Left colon (tissue), 2 donors: Measurements from ENCODE around the gene EFCAB7. TPM values are rescaled to one million over a fixed set of nuclear protein-coding genes. Genes with fewer than 3 reads are reported as not detected.

Experiments used
- ATAC-seq: fragments of 200-7000 bp; cut with Tn5 transposase; one replicate; pipeline ENCODE4 v1.9.1; 2020; ENCODE audit warnings: mild to moderate bottlenecking, moderate library complexity
- DNase-seq, 2 donors: peaks; one replicate each; pipeline ENCODE4 v3.0.0-alpha.2; 2020
- intact Hi-C, 2 donors: fragments of 100-400 bp; cut with DNase I in 1 of 2; cut with micrococcal nuclease in 1 of 2; formaldehyde crosslinking; loops; one replicate each; pipeline versions ENCODE4 v1.11.2 to v1.14.0; 2022; cut with DNase I, micrococcal nuclease
- total RNA-seq, 2 donors: library from RNA; stranded (reverse); fragmentation: NEBNext Ultra II Directional; extraction: Animal tissue kit (Norgen Biotek cat#: 25700); gene quantifications; one replicate each; pipeline ENCODE4 v1.2.1, GENCODE V29; 2021
- donor health status: DM: no; HTN: no; CAD: no.
- donor health status: DM: yes; HTN: yes; CAD: no.

EFCAB7 gene
- total RNA-seq, 2 donors from 2014 or later: 2.5 to 2.9 TPM

DNA sequence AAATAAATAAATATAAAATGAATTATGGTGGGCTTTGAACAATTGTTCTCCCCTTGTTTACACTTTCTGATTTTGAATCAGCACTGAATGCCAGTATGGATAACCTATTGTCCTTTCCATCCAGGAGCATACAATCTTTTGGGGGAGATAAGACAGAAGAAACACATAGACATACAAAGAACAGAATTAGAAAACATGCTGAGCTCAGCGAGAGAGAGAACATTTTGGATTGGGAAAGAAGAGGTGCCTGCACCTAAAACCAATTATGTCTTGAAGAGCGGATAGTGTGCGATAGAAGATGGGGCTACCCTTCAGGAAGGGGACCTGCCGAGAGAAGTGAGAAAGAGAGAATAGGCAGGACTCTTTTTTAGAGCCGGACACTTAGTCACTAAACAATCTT lies 76.5 kb downstream of the EFCAB7 start:
- ATAC-seq (no peak), DNase-seq (no peak)
- intact Hi-C loops: no loop called here

DNA sequence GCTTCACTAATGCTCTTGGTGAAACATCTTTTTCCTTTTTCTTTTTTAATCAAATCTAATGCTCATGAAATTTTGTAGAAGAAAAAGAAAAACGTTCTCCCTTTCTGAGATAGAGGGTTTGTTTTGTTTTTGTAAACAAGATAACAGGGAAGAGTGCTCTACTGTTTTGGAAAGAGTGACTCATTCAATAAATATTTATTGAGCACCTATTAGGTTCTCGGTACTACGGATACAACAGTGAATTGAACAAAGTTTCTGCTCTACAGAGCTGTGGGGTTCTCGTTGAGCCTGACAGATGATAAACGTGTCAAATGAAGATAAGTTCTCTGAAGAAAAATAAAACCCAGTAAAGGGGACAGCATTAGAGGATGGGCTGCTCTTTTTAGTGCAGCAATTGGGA lies 76.9 kb downstream of the EFCAB7 start:
- intact Hi-C loops: no loop called here
- DNase-seq: no peak
- ATAC-seq: no peak

DNA sequence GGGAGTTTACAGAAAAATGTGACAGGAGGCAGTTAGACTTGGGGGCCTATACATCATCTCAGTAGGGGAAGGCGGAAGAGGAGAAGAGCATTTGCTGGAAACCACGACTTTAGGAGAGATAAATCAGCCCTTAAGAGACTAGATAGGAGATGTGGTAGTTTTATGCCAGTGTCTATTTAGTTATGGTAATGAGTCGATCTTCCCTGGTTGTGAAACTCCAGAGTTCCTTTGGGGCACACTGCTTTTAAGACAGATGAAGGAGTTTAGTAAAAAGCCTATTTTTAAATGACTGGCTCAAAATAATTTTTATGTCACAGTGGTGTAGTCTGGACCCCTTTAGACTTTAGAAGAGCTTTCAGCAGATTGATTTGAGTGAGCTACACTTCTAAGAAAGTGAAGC lies 77.7 kb downstream of the EFCAB7 start:
- ATAC-seq (no peak), DNase-seq (no peak)
- intact Hi-C loops: no loop called here

DNA sequence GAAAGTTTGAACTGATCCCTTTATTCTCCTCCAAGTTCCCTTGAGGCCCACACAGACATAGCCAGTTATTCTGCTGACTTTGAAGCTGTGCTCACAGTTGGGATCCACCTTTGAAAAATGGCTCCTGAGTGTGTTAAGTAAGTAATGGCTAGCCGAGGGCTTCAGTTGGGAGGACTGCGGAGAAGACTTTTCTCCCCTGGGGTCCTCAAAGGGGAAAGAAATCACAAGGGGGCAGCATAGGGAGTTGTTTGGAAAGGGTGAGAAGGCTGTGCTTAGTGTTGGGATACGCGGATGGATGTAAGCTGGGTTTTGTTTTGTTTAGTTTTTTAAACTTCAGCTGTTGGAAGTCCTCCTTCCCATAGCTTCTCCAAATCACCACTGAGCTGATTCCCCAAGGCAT lies 78.1 kb downstream of the EFCAB7 start:
- no peak for ATAC-seq

DNA sequence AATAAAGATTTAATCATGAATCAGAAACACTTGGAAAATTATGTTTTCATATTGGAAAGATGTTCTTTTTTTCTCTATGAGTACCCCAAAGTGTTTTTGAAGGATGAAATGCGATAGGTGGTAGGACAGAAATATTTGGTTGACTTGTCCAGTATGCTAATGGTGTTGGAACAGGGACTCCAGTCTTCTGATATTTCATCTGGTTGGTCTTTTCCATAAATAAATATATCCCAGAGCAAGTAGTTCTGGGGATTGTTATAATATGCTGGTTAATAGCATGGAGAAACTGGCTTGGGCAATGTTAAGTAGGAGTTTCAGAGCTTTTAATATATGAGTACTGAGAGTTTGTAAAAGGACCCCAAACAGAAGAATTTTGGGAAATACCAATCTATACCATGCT lies 78.6 kb downstream of the EFCAB7 start:
- intact Hi-C loops: no loop called here
- DNase-seq: no peak

More for the DNA sequence above, 78.1 kb downstream of the EFCAB7 start:
- DNase-seq: no peak
- intact Hi-C loops: no loop called here

DNA sequence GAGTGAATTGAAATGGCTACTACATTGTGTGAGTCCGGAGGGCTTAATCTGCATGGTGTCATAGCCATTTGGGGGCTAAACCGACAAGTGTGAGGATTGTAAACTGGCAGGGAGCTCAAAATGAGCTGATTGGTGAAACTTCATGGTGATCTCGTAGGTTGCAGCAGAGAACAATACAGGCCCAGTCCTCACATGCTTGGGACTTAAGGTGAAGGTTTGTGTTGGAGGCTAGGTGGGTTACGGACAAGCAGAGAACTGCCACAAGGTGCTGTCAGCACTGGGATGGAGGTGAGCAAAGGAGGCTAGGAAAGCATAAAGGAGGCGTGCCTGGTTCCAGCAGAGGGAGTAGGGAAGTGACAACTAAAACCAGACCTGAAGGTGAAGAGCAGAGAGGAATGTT lies 79.3 kb downstream of the EFCAB7 start:
- intact Hi-C loops: no loop called here
- DNase-seq (no peak), ATAC-seq (no peak)

More for the DNA sequence above, 78.6 kb downstream of the EFCAB7 start:
- ATAC-seq: no peak

DNA sequence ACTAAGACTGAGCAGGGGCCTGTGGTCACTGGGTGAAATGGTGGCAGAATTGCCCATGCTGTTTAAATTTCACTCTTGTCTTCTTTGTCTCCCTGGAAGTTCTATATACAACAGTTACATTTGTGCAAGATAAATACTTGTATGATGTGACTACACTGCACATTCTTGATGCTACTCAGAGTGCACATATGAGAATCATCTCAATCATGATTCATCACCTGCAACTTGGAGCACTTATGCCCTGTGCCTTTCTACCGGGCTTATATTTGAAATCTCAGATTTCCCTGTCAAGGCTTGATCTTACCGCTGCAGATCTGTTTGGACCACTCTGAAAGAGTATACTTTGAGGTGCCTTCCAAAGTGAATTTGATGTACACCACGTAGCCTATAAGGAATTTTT lies 80.5 kb downstream of the EFCAB7 start:
- no peak for DNase-seq
- no peak for ATAC-seq
- intact Hi-C loops: no loop called here

DNA sequence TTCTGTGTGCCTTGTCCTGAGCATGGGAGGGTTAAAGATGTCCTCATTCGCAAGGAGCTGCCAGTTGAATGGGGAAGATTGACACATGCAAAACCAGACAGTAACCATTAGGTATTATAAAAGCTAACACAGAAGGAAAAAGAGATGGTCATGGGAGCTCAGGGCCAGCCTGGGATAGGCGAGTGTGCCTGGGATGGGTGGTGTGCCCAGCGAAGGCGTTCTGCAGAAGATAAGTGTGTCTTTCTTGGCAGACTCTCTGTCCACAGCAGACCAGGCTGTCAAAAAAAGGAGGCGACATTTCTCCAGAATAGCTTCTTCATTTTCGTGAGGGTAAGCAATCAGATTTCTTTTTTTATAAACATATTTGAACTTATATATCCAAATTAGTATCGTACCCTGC lies 84.0 kb downstream of the EFCAB7 start:
- no peak for ATAC-seq
- intact Hi-C loops: no loop called here
- no peak for DNase-seq

DNA sequence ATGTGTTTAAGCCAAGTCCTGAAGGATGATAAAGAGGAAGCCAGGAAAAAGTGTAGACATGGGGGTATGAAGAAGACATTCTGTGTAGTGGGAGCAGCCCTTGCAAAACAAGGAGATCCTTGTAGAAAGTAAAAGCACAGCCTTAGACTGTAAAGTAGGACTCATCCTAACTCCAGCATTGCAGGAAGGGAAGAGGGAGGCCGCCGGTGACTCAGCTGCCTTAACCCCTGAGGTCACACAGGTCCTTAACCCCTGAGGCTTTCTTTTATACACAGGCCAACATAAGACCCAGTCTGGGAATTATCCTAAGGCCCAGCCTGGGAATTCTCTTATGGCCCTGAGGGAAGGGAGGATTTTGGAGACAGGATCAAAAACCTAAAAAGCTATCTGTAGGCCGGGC lies 87.9 kb downstream of the EFCAB7 start:
- no peak for ATAC-seq
- intact Hi-C loops: loop anchor here in 1 of 2 donors (5.0 kb wide), 1 partner anchor 636 kb away; no protein-coding TSS in a partner anchor
- no peak for DNase-seq

DNA sequence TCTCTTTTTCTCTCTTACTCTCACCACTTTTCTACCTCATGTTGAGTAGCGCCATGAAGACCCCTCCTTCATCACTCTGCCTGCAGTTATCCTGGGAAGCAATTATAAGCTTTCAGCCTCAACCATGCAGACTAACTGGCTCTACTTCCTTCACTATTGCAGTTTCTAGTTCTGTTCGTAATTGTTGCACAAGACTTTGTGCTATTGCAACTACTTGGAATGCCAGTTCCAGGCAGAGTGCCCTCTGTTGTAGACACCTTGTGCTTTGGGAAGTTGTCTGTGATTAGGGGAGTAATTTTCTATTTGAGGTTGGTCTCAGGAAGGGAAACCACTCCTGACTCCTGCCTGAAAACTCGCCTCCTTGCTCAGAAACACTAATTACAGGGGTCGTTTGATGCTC lies 89.2 kb downstream of the EFCAB7 start:
- DNase-seq (no peak), ATAC-seq (no peak)
- intact Hi-C loops: loop anchor here in 1 of 2 donors (5.0 kb wide), 1 partner anchor 635 kb away; no protein-coding TSS in a partner anchor

DNA sequence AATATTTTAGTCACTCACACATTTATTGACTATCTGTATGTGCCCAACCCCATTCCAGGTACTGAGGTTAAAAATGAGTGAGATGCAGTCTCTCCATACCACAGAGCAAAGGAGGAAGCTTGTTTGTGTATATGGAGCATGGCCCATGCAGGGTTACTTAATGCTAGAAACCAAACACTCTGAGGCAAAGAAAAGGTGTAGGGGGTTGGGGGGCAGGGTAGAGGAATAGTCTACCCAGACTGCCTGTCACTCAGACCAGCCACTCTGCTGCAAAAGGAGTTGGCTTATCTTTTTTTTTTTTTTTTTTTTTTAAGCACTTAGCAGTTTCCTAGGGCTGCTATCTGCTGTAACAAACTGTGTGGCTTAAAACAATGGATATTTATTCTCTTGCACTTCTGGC lies 89.6 kb downstream of the EFCAB7 start:
- no peak for DNase-seq
- intact Hi-C loops: loop anchor here in 1 of 2 donors (5.0 kb wide), 1 partner anchor 634 kb away; no protein-coding TSS in a partner anchor
- ATAC-seq: no peak

DNA sequence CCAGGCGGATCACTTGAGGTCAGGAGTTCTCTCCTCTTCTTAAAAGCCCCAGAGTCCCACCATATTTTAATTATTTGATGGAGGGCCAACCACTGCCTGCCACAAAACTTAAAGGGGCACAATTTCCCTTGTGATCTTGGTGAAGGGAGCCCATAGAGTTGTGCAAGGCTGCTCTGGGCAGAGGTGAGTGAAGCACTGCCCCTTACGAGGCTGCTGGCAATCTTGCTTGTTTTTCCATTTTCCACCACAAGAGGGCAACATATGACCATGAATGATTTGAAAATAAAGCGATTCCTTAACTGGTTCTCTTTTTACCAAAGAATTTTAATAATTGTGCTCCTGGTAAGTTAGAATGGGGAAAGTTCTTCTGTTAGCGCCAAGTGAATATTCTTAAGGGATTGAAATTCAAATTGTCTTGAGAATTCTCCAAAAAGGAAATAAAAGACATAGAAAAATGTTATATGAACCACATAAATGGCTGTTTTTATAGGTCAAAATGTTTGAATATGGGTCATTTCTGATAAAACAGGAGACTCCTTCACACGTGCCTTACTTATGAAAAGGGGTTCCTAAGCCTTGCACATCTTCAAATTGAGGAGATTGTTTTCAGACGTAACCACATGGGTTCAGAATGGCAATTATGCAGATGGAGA lies 92.6 kb downstream of the EFCAB7 start:
- ATAC-seq: peak; percentile 70
- DNase-seq: peak; percentile 28 to 40
- intact Hi-C loops: loop anchor here in 1 of 2 donors (5.0 kb wide), 1 partner anchor 521 kb away; no protein-coding TSS in a partner anchor

DNA sequence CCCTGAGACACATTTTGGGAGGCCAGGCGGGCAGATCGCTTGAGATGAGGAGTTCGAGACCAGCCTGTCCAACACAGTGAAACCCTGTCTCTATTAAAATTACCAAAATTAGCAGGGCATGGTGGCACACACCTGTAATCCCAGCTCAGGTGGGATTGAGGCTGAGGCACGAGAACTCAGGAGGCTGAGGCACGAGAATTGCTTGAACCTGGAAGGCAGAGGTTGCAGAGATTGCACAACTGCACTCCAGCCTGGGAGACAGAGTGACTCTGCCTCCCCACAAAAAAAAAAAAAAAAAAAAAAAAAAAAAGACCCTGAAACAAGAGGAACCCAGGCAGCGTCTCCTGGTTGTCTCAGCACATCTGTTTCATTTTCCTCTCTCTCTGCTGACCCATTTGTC lies 94.1 kb downstream of the EFCAB7 start:
- no peak for DNase-seq
- intact Hi-C loops: loop anchor here in 1 of 2 donors (5.0 kb wide), 1 partner anchor 520 kb away; no protein-coding TSS in a partner anchor
- ATAC-seq: no peak

DNA sequence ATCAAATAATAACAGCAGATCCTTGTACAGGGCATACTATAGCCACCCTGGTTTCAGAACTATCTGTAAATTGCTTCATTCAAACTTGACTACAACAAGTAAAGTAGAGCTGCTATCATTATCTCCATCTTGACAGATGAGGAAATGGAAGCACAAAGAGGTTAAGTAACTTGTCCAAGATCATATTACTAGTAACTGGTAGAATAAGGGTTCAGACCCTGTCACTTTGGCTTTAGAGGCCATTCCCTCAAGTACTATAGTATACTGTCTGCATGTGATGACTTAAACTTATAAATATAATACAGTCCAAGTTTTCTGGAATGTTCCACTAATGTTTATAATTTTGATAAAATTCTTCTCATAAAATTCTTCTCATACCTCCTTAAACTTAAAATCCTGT lies 94.7 kb downstream of the EFCAB7 start:
- DNase-seq (no peak), ATAC-seq (no peak)
- intact Hi-C loops: loop anchor here in 1 of 2 donors (5.0 kb wide), 1 partner anchor 519 kb away; no protein-coding TSS in a partner anchor

DNA sequence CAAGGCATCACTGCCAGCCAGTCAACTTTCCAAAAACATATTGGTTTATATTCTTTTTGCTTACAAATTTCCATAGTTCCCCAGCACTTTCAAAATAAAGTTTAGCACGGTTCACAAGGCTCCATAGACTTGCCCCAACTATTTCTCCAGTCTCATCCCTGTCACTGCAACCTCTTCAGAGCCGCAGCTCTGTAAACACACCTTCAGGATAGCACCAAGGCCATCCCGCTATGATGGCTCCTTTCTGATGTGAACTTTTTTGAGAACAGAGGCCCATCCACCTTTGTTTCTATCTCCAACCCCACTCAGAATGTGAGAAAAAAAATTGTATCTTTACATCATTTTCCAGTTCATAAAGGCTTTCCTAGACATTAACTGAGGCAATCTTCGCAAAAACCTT lies 96.2 kb downstream of the EFCAB7 start:
- intact Hi-C loops: loop anchor here in 1 of 2 donors (5.0 kb wide), 1 partner anchor 518 kb away; no protein-coding TSS in a partner anchor
- DNase-seq: no peak
- no peak for ATAC-seq

DNA sequence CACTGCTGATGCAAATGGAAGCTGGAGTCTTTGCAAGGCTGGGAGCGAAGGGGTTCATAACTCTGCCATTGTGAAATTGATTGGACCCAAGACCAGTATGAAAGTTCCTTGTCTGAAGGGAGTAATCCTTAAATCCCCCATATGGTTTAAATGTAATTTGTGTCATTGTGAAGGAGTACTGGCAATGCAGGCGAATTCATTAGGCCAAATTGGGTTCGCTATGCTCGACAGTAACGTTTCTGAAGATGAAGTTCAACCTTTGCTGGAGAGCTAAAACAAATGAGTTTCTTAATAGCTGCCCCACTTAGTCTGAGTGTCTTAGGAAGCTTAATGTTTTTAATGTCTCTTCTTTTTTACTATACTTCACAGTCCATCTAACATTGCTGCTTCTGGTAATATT lies 97.3 kb downstream of the EFCAB7 start:
- DNase-seq: no peak
- intact Hi-C loops: no loop called here
- no peak for ATAC-seq

DNA sequence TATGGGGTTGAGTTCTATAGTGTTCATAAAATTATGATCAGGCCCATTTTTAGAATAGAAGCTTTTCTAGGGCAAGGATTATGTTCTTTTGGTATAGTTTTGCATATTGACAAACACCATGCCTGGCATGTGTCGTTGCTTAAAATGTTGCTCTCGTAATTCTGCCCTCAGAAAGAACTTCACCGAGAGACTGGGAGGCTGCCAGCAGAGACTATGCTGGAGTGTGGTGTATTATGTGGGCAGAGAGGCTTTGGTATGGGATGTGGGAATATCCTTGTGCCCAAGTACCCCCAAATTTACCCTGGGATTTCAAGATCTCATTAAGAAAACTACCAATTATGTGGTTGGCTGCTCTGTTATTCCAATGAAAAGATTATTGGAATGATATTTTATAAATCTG lies 97.8 kb downstream of the EFCAB7 start:
- intact Hi-C loops: no loop called here
- ATAC-seq (no peak), DNase-seq (no peak)

DNA sequence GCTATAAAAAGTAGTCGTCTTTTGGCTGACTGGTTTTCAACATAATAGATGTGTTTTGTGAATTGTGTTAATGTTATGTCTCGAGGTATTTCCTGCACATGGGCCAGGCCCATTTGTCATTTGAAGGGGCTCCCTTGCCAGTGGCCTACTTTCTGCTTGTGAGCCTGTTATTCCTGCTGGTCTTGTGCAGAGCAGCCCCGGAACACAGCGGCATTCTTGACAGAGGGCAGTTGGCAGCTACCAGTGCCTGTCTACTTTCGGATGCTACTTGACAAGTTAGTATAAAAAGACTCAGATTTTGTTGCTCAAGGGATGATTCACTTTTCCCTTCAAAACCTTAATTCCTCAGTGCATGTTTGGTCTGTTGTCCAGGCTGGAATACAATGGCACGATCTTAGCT lies 98.4 kb downstream of the EFCAB7 start:
- DNase-seq (no peak), ATAC-seq (no peak)
- intact Hi-C loops: no loop called here
